B cell (primary cell): ENCODE results near the gene PCDH15.

Experiments
- EZH2 ChIP-seq: IDR thresholded peaks from 2 replicates; pipeline ENCODE4 v1.6.1; 2012; ENCODE audit warnings: borderline replicate concordance, low read depth, mild to moderate bottlenecking, moderate library complexity, low read length; ENCODE audit not compliant: insufficient read depth, poor library complexity, severe bottlenecking
- TF ChIP-seq, protein P1 (sequence below): fragments of 200-600 bp; IDR thresholded peaks from one replicate; pipeline ENCODE4 v1.8.0; 2022; ENCODE audit warnings: antibody characterized with exemption, mild to moderate bottlenecking

DNA sequence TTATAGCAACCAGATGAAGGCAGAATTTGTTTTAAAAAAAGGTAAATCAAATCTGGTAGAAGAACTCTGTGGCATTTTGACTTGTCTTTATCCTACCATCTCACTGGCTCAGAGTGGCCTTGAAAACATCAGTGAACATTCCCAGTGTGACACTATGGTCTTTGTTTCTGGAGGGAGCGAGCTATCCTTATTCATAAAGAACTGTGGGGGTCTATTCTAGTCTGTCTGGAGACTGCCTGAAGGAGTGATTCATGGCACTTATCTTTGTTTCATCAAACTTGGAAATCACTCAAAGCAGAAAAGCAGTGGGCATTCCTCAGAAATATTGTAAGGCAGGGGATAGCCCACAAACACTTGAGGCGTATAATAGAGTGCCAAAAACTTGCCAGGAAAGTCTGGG, 719.1 kb downstream of the PCDH15 start:
- TF ChIP-seq, protein P1, sequence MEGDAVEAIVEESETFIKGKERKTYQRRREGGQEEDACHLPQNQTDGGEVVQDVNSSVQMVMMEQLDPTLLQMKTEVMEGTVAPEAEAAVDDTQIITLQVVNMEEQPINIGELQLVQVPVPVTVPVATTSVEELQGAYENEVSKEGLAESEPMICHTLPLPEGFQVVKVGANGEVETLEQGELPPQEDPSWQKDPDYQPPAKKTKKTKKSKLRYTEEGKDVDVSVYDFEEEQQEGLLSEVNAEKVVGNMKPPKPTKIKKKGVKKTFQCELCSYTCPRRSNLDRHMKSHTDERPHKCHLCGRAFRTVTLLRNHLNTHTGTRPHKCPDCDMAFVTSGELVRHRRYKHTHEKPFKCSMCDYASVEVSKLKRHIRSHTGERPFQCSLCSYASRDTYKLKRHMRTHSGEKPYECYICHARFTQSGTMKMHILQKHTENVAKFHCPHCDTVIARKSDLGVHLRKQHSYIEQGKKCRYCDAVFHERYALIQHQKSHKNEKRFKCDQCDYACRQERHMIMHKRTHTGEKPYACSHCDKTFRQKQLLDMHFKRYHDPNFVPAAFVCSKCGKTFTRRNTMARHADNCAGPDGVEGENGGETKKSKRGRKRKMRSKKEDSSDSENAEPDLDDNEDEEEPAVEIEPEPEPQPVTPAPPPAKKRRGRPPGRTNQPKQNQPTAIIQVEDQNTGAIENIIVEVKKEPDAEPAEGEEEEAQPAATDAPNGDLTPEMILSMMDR: no peak
- TF ChIP-seq EZH2: no peak
